ENCODE results near the gene FHIT. TPM values are rescaled to one million over a fixed set of nuclear protein-coding genes. Genes with fewer than 3 reads are reported as not detected.

Gene FHIT
- 9.1 and 11.5 TPM in 2 replicates for total RNA-seq

GRCh38 chr3:61251174-61251972 is at the start of gene FHIT:
Gene FHIT, minus strand, starts transcription at chr3:61251452.
- Histone ChIP-seq H3K36me3 (ENCODE audit: control insufficient read depth, insufficient read depth, low read length) (no peaks in the 10 kb centered on the region), H3K4me3 (ENCODE audit: low read depth, low read length) (peak within 1 kb of the TSS; percentile 80), H3K27me3 (ENCODE audit: control insufficient read depth, insufficient read depth, low read length) (no peaks in the 10 kb centered on the region)
- peak; percentile 80 for DNase-seq (ENCODE audit: low read depth)
- TF ChIP-seq CTCF (IDR thresholded peaks at IDR 0.05; ENCODE audit: insufficient read depth, low read length, poor library complexity, severe bottlenecking) = no peak

GRCh38 chr3:61300786-61301185 is 49.5 kb upstream of the FHIT start:
- no peaks in the 10 kb centered on the region for H3K27me3 ChIP-seq (ENCODE audit: control insufficient read depth, insufficient read depth, low read length)
- H3K36me3 ChIP-seq (ENCODE audit: control insufficient read depth, insufficient read depth, low read length) = no peaks in the 10 kb centered on the region
- H3K4me3 ChIP-seq (ENCODE audit: low read depth, low read length) = no peak overlapping the region
- TF ChIP-seq CTCF (IDR thresholded peaks at IDR 0.05; ENCODE audit: insufficient read depth, low read length, poor library complexity, severe bottlenecking) = no peak
- no peak for DNase-seq (ENCODE audit: low read depth)

GRCh38 chr3:61300006-61300380 is 48.7 kb upstream of the FHIT start:
- Histone ChIP-seq H3K36me3 (ENCODE audit: control insufficient read depth, insufficient read depth, low read length) (no peaks in the 10 kb centered on the region), H3K4me3 (ENCODE audit: low read depth, low read length) (no peak overlapping the region), H3K27me3 (ENCODE audit: control insufficient read depth, insufficient read depth, low read length) (no peaks in the 10 kb centered on the region)
- TF ChIP-seq CTCF (IDR thresholded peaks at IDR 0.05; ENCODE audit: insufficient read depth, low read length, poor library complexity, severe bottlenecking) = no peak
- DNase-seq (ENCODE audit: low read depth) = no peak

GRCh38 chr3:61299343-61300005 is 48.2 kb upstream of the FHIT start:
- Histone ChIP-seq H3K27me3 (ENCODE audit: control insufficient read depth, insufficient read depth, low read length) (no peaks in the 10 kb centered on the region), H3K36me3 (ENCODE audit: control insufficient read depth, insufficient read depth, low read length) (no peaks in the 10 kb centered on the region), H3K4me3 (ENCODE audit: low read depth, low read length) (no peak overlapping the region)
- DNase-seq (ENCODE audit: low read depth) = peak; percentile 71
- no peak for TF ChIP-seq CTCF (IDR thresholded peaks at IDR 0.05; ENCODE audit: insufficient read depth, low read length, poor library complexity, severe bottlenecking)

- Histone ChIP-seq H3K27me3 (ENCODE audit: control insufficient read depth, insufficient read depth, low read length) (no peaks in the 10 kb centered on the region), H3K36me3 (ENCODE audit: control insufficient read depth, insufficient read depth, low read length) (no peaks in the 10 kb centered on the region), H3K4me3 (ENCODE audit: low read depth, low read length) (no peak overlapping the region)
- DNase-seq (ENCODE audit: low read depth) = no peak
- no peak for TF ChIP-seq CTCF (IDR thresholded peaks at IDR 0.05; ENCODE audit: insufficient read depth, low read length, poor library complexity, severe bottlenecking)
Measured at GRCh38 chr3:61297821-61298220, 46.6 kb upstream of the FHIT start.

All from kidney epithelial cell (primary cell).